ENCODE data around the gene IKZF1.

Gene IKZF1

GRCh38 chr7:50356945-50357268 lies 52.4 kb downstream of the IKZF1 start:
- no peak for DNase-seq

DNA sequence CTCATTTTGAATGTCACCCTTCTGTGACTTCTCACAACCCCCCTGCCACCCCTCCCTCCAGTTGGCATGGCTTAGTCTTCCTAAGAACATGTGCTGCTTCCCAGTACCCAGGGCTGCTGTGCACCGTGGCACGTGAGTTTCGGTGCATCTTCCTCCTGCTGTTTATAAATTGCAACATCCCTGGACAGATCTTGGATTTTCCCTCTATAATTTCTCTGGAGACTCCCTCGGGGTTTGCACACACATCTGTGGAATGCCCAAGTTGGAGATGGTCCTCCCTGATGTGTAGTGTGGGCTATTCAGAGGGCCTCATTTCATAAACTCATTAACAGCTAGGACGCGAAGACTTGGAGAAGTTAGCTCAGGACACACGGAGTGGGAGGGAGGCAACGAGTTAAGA lies 52.9 kb downstream of the IKZF1 start:
- no peak for DNase-seq

GRCh38 chr7:50358041-50358705 lies 53.7 kb downstream of the IKZF1 start:
- no peak for DNase-seq

- no peak for DNase-seq
These were observed 54.3 kb downstream of the IKZF1 start for GRCh38 chr7:50358779-50359178.

- no peak for DNase-seq
These were observed 54.9 kb downstream of the IKZF1 start for GRCh38 chr7:50359258-50359994.

- peak; percentile 77 to 81 for DNase-seq
These were observed 55.7 kb downstream of the IKZF1 start for GRCh38 chr7:50359995-50360925.

- DNase-seq, result no peak
These were observed 57.6 kb downstream of the IKZF1 start for GRCh38 chr7:50362142-50362541.

DNA sequence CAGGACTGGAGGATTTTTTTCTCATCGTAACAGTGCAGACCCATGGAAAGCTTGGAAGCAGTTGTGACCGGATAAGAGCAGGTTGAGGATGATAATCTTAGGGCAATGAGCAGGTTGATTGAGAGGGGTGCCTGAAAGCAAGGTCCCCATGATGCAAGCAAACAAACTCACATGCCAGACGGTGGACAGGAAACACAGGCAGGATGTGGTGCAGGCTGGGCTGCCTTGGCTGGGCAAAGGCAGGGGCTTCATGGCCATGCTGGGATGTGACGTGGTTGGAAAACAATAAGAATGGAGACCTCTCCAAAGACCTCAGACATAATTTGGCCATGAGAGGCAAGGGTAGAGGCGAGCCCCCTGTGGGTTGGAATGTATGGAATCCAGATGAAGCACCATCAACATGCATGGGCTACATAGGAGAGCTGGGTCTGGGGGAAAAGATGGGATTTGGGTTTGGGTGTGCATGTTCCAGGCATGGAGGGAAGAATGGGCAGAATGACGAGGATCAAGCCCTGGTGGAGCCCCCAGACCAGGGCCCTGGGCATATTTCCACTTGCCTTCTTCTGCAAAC lies 58.3 kb downstream of the IKZF1 start:
- no peak for DNase-seq

DNA sequence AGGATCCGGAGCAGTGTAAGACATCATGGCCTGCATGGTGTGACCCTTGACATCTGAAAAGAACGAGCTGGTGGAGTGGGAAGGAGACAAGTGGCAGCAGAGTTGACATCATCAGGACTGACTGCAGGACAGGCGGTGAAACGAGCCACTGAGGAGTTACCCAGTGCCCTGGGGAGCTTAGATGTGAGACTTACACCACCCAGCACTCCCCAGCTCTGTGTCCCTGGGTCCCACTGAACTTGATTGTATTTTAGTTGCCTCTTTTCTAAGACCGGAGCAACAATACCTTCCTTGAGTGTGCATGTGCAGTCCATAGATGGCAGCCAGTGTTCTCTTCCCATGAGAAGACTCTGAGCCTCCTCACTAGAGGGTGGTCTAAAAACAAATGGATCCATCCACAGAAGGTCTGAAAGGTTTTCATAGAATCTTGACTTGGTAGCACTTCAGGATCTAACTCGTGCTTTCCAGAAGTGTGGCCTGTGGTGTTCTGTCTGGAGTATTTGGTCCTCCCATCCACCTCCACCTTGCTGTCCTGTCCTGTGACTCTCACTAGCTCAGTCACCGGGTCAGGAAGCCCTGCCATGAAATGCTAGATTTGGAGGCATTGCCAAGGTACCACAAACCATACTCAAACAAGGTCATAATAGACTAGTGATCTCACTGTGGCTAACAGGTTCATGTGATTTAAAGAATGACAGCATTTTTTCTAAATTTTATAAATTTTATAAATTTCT lies 59.0 kb downstream of the IKZF1 start:
- no peak for DNase-seq

DNA sequence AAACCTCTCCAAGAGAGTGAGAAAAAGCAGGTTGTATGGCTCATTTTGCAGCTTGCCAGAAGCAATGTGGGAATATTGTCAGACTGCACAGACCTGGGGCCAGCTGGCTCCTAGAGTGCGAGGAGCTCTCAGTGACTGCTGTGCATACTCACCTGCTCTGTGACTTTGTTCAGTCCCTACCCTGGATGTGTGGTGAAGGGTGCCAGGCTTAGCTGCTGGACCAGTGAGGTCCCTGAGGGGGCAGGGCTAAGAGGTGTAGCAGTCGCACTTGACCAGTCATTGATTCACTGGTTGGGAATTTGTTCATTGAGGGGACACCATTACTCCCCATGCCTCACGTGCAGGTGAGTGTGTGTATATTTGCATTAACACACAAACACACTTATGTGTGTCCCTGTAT lies 60.1 kb downstream of the IKZF1 start:
- DNase-seq, result no peak

DNA sequence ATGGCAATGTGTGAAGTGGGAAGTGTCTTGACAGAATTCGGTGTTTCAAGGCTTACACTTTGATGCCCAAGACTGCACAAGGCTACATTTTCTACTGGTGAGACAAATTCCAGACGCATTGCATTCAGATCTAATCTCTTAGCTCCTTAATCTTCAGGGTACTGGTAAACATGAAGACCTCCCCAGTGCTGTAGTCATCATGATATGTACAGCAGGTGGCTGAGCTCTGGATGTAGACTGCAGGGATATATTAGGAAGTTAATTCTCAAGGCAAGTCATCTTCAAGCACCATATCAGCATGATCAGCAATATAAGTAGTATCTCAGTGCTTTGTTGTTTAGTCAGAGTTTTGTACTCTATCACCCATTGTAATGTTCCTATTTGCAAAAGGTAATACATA lies 61.8 kb downstream of the IKZF1 start:
- DNase-seq, result no peak

DNA sequence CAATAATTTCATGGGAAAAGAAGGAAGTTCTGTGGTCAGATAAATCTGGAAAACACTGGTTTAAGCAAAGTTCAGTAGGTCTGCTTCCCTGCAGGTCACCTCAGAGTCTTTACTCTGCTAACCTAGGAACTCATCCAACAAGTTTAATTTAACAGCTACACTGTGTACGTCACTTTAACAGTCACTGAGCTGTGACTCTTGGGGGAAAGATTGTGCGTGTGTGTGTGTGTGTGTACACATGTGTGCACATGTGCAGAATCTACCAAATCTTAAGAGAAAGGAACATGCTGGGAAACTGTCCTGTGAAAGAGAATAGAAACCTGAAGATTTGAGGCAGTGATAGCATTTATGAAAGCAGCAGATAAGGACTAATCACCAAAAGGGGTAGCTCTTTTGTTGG lies 62.6 kb downstream of the IKZF1 start:
- no peak for DNase-seq

DNA sequence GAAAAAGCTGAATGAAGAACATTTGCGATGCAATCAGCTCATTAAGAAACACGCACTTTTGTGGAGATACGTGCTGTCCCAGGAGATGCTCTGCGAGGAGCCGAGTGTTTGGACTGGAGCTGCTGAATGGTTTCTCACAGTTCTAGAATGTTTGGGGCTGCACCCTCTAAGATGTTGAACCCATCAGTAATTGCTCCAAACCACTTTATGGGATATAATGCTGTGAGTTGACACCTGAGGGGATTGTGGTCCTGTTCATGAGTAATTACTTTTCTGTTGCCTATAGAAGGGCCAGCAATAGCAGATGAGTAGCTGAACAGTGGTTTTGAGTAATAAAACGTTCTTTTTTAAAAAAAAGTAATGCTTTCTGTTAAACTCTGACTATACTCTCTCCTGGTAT lies 63.1 kb downstream of the IKZF1 start:
- DNase-seq, result no peak

DNA sequence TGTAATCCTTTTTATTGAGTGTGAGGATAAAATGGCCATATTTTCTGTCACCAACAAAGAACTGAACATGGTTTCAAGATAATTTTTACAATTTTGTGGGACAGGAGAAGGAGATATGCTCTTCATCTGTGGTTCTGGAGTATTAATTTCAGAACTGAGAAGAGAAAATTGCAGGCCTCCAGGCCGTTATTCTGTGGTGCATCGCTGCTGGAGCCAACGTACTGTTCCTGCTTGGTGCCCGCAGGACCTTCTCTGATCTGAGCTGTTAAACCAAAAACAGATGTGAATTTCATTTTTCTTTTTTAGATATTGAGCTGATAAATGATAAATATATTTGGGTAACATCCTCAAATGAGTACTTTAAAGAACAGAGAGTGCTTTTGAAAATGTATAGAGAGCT lies 63.9 kb downstream of the IKZF1 start:
- no peak for DNase-seq

GRCh38 chr7:50369143-50370026 lies 64.9 kb downstream of the IKZF1 start:
- DNase-seq, result no peak

DNA sequence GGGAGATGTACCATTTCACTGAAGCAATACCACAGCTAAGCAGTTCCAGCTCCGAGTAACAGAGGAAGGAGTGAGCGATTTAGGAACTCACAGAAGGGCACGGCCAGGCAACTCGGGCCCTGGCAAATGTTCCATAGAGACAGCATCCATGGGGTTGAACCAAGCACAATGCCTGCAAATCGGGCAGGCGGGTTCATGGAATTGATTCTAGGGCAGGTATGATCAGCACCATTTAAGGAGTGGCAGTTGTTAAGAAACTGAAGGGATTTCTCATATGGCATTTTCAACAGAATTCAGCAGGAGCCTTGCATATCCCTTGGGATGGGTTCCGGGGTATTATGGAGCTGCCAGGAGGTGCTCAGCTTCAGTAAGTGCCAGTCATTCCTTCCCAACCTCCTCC lies 66.4 kb downstream of the IKZF1 start:
- no peak for DNase-seq

DNA sequence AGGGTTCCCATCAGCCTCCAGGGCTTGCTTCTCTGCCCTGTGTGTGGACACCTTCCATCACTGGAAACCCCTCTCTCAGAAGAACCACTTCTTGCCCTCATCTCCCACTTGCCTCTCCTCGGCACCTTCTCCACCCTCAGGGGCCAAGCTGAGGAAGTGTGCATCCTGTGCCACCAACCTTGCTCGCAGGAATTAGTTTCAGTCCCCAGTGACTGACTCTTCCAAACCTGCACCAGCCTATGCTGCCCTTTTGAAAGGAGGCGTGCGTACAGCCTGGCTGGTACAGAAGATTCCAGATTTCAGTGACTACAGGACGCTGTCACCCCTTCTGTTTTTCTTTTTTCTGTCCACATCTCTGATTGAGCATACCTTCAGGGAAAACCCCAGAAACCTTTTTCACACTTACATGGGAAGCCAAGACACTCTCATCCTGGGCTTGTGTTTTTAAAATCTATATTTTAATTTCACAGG lies 67.1 kb downstream of the IKZF1 start:
- no peak for DNase-seq

- no peak for DNase-seq
These were observed 68.4 kb downstream of the IKZF1 start for GRCh38 chr7:50372923-50373322.

DNA sequence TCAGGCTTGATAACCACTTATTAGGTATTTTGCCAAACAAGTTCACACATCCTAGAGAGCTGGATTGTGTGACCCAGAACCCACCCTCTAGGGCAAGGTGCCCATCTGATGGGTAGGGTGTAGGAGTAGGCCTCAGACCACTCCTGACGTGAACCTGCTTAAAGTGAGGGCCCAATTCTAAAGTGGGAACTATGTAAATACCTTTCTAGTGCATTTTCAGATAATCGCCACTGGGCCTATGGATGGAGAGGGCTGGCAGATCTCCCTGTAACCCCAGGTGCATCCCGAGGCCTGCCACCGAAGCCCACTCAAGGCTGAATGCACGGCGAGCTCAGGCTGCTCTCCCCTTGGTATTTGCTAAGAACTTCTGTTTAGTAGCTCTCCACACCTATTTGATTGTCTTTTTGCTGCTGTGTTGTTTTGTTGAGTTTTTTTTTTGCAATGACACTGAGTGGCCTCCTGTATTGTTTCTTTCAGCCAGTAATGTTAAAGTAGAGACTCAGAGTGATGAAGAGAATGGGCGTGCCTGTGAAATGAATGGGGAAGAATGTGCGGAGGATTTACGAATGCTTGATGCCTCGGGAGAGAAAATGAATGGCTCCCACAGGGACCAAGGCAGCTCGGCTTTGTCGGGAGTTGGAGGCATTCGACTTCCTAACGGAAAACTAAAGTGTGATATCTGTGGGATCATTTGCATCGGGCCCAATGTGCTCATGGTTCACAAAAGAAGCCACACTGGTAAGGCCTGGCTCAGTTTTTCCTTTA lies 71.7 kb downstream of the IKZF1 start:
- no peak for DNase-seq

- no peak for DNase-seq
These were observed 72.8 kb downstream of the IKZF1 start for GRCh38 chr7:50377356-50377755.

GRCh38 chr7:50379082-50379481 lies 74.6 kb downstream of the IKZF1 start:
- no peak for DNase-seq
